GM12872 (cell line): ENCODE measurements around the gene SLC5A11.

Experiments used
- CTCF ChIP-seq: IDR thresholded peaks from 3 replicates; pipeline ENCODE4 v1.5.1; 2011; ENCODE audit warnings: low read depth, mild to moderate bottlenecking, low read length, moderate library complexity; ENCODE audit not compliant: insufficient read depth

The SLC5A11 gene

DNA sequence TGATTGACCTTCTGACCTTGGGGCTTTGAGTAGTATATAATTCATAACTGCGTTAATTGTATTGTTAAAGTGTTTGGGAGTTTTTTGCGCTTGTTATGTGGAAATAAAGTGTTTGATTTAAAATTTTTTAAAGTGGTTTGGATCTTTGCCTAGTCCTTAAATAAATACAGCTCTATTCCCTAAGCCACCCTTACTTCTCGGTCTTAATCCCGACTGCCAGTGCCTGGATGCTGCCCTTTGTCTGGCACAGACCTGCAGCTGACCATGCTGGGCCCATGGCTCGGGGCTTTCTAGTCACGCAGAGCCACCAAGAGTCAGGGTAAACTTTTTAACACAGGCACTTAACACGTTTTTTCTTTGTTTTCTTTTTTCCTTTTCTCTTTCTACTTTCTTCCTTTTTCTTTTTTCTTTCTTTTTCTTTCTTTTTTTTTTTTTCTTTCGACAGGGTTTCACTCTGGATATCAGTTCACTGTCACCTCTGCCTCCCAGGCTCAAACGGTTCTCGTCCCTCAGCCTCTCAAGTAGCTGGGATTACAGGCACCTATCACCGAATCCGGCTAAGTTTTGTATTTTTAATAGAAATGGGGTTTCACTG, 19.6 kb upstream of the SLC5A11 start:
- TF ChIP-seq CTCF: no peak

GRCh38 chr16:24826817-24827566, 18.8 kb upstream of the SLC5A11 start:
- TF ChIP-seq CTCF: no peak

- TF ChIP-seq CTCF: no peak
Measured at GRCh38 chr16:24829153-24829552, 16.6 kb upstream of the SLC5A11 start.

DNA sequence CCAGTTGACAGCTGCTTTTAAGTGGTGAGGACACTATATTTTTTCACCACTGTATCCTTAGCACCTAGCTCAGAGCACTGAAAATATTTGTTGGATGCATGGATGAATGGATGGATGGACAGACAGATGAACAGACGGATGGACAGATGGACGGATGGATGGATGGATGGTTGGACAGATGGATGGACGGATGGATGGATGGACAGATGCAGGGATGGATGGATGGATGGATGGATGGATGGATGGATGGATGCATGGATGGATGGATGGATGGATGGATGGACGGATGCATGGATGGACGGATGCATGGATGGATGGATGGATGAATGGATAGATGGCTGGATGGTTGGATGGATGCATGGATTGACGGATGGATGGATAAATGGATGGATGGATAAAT, 12.4 kb upstream of the SLC5A11 start:
- TF ChIP-seq CTCF: no peak

GRCh38 chr16:24834459-24835335, 11.1 kb upstream of the SLC5A11 start:
- peak; percentile 66 for TF ChIP-seq CTCF

GRCh38 chr16:24836836-24837235, 8.9 kb upstream of the SLC5A11 start:
- no peak for TF ChIP-seq CTCF

- no peak for TF ChIP-seq CTCF
Measured at GRCh38 chr16:24837969-24838368, 7.8 kb upstream of the SLC5A11 start.
